Measurements from ENCODE around the gene IL12RB1. TPM values are rescaled to one million over a fixed set of nuclear protein-coding genes. Genes with fewer than 3 reads are reported as not detected.
A peak's percentile ranks its signal among the peaks of the same experiment; 100 is the strongest.
"Not testable (repeated sequence)": the region's sequence is repeated elsewhere in the genome, so short reads cannot be mapped to it uniquely, and the experiment has no call there.

The IL12RB1 gene
- total RNA-seq, 2 experiments from 2014 or later: 7.7 to 41.7 TPM

GRCh38 chr19:18031401-18031800 lies 55.3 kb downstream of the IL12RB1 start:
- POLR2A ChIA-PET; H3K9me2 ChIP-seq (ENCODE audit: insufficient read depth, low read length); BruUV-seq (replicated peaks); H3K4me3 ChIP-seq (ENCODE audit: low read depth, low read length, poor library complexity, severe bottlenecking); H3K36me3 ChIP-seq (ENCODE audit: insufficient read depth, low read length); H3K9me3 ChIP-seq (ENCODE audit: low read length); CTCF ChIA-PET (ENCODE audit: unreplicated experiment); DNase-seq (ENCODE audit: low spot score); H2AFZ ChIP-seq (ENCODE audit: low read length); H4K20me1 ChIP-seq (ENCODE audit: insufficient read depth, low read length); intact Hi-C loops (cut with micrococcal nuclease; ENCODE audit: unreplicated experiment); H3K27ac ChIP-seq (ENCODE audit: low read depth, low read length, poor library complexity, severe bottlenecking); H3K79me2 ChIP-seq (ENCODE audit: insufficient read depth, low read depth, low read length): not testable (repeated sequence)
- peak overlapping the region; percentile 16; the same call in 1 of the 2 replicates for H3K4me2 ChIP-seq (ENCODE audit: low read length)
- H3K4me1 ChIP-seq (ENCODE audit: insufficient read depth, low read length, poor library complexity, severe bottlenecking): peaks cover 14% of the 10 kb centered on the region

- H3K9me2 ChIP-seq (ENCODE audit: insufficient read depth, low read length): no peaks in the 10 kb centered on the region
- ChIA-PET CTCF (ENCODE audit: unreplicated experiment) (no interaction called here), POLR2A (no interaction called here)
- H3K9me3 ChIP-seq (ENCODE audit: low read length): no peaks in the 10 kb centered on the region
- H3K4me2 ChIP-seq (ENCODE audit: low read length): no peak overlapping the region
- no TSS peak for BruUV-seq (replicated peaks)
- H3K36me3 ChIP-seq (ENCODE audit: insufficient read depth, low read length): no peaks in the 10 kb centered on the region
- H2AFZ ChIP-seq (ENCODE audit: low read length): no peak overlapping the region
- TF ChIP-seq CTCF (conservative IDR thresholded peaks at IDR 0.05; ENCODE audit: low read length) (no peak), EZH2phosphoT487 (IDR thresholded peaks at IDR 0.05; ENCODE audit: borderline replicate concordance, low read depth, low read length) (no peak)
- no peak for DNase-seq (ENCODE audit: low spot score)
- intact Hi-C loops (cut with micrococcal nuclease; ENCODE audit: unreplicated experiment): no loop called here
- no peak overlapping the region for H3K4me3 ChIP-seq (ENCODE audit: low read depth, low read length, poor library complexity, severe bottlenecking)
- H3K79me2 ChIP-seq (ENCODE audit: insufficient read depth, low read depth, low read length): no peaks in the 10 kb centered on the region
- no peaks in the 10 kb centered on the region for H4K20me1 ChIP-seq (ENCODE audit: insufficient read depth, low read length)
- H3K27ac ChIP-seq (ENCODE audit: low read depth, low read length, poor library complexity, severe bottlenecking): no peak overlapping the region
- H3K4me1 ChIP-seq (ENCODE audit: insufficient read depth, low read length, poor library complexity, severe bottlenecking): peaks cover 15% of the 10 kb centered on the region
These were observed 57.0 kb downstream of the IL12RB1 start for GRCh38 chr19:18029617-18030338.

GRCh38 chr19:18027151-18027550 lies 59.6 kb downstream of the IL12RB1 start:
- POLR2A ChIA-PET: interaction anchor here (1.0 kb wide), 1 partner anchor 18 kb away, joined by 3 read pairs; no protein-coding TSS in a partner anchor
- Histone ChIP-seq H3K9me2 (ENCODE audit: insufficient read depth, low read length) (no peaks in the 10 kb centered on the region), H3K27ac (ENCODE audit: low read depth, low read length, poor library complexity, severe bottlenecking) (no peak overlapping the region), H2AFZ (ENCODE audit: low read length) (no peak overlapping the region), H3K9me3 (ENCODE audit: low read length) (no peaks in the 10 kb centered on the region), H3K4me2 (ENCODE audit: low read length) (no peak overlapping the region), H4K20me1 (ENCODE audit: insufficient read depth, low read length) (no peaks in the 10 kb centered on the region), H3K79me2 (ENCODE audit: insufficient read depth, low read depth, low read length) (peaks cover 13% of the 10 kb centered on the region; the same call in 1 of the 2 replicates), H3K4me3 (ENCODE audit: low read depth, low read length, poor library complexity, severe bottlenecking) (no peak overlapping the region), H3K4me1 (ENCODE audit: insufficient read depth, low read length, poor library complexity, severe bottlenecking) (peaks cover 28% of the 10 kb centered on the region), H3K36me3 (ENCODE audit: insufficient read depth, low read length) (no peaks in the 10 kb centered on the region)
- CTCF ChIA-PET (ENCODE audit: unreplicated experiment): no interaction called here
- DNase-seq (ENCODE audit: low spot score): no peak
- BruUV-seq (replicated peaks): no TSS peak
- intact Hi-C loops (cut with micrococcal nuclease; ENCODE audit: unreplicated experiment): no loop called here
- TF ChIP-seq EZH2phosphoT487 (IDR thresholded peaks at IDR 0.05; ENCODE audit: borderline replicate concordance, low read depth, low read length): no peak
- no peak for TF ChIP-seq CTCF (conservative IDR thresholded peaks at IDR 0.05; ENCODE audit: low read length)

Measured in OCI-LY7 (cell line).